Panc1 (cell line): ENCODE results near the gene A4GNT. TPM values are rescaled to one million over a fixed set of nuclear protein-coding genes. Genes with fewer than 3 reads are reported as not detected.
"Not testable (repeated sequence)": the region's sequence is repeated elsewhere in the genome, so short reads cannot be mapped to it uniquely, and the experiment has no call there.

Experiments used
- ATAC-seq: fragments of 200-7000 bp; cut with Tn5 transposase; 2 replicates; pipeline ENCODE4 v1.9.1; 2020; ENCODE audit warnings: mild to moderate bottlenecking, moderate library complexity
- BruUV-seq: library from RNA; stranded (reverse); fragments of 400-500 nt; replicated peaks from 2 replicates; lab custom pipeline; 2021; lab: Mats Ljungman, UMichigan
- CTCF ChIA-PET: fragments of 300-600 bp; sonication (Branson Sonifier 250); formaldehyde crosslinking; loops from one replicate; lab custom pipeline; 2022; ENCODE audit warnings: antibody characterized with exemption; lab: Charles Lee
- POLR2A ChIA-PET: fragments of 300-600 bp; sonication (Branson Sonifier 250); formaldehyde crosslinking; loops from one replicate; lab custom pipeline; 2022; ENCODE audit warnings: antibody characterized with exemption; lab: Charles Lee
- DNase-seq: peaks from one replicate; pipeline ENCODE4 v3.0.0-alpha.2; 2010; ENCODE audit warnings: low read depth, low spot score
- H3K27ac ChIP-seq: 2 replicates; pipeline ENCODE4 v1.5.1; 2011; ENCODE audit warnings: mild to moderate bottlenecking, low read length, inconsistent platforms
- H3K27me3 ChIP-seq: fragments of 200-500 bp; sonication (Bioruptor generic); 2 replicates; pipeline ENCODE4 v1.6.0; 2014; ENCODE audit warnings: low read length, inconsistent platforms; ENCODE audit not compliant: control insufficient read depth, insufficient read depth
- H3K36me3 ChIP-seq: fragments of 200-500 bp; sonication (Bioruptor generic); 2 replicates; pipeline ENCODE4 v1.5.1; 2014; ENCODE audit warnings: inconsistent platforms, mild to moderate bottlenecking, low read length, moderate library complexity; ENCODE audit not compliant: control insufficient read depth, insufficient read depth
- H3K4me1 ChIP-seq: 2 replicates; pipeline ENCODE4 v1.5.1; 2011; ENCODE audit warnings: inconsistent platforms, mild to moderate bottlenecking, low read length, moderate library complexity; ENCODE audit not compliant: control insufficient read depth, insufficient read depth
- H3K4me3 ChIP-seq, 2 experiments: 2 replicates each; pipeline ENCODE4 v1.5.1; 2011 to 2012; ENCODE audit warnings: low read depth in 2 of 2, low read length in 2 of 2, mild to moderate bottlenecking in 2 of 2, inconsistent platforms in 1 of 2, moderate library complexity in 1 of 2
- H3K9me3 ChIP-seq: fragments of 200-500 bp; sonication (Bioruptor generic); 2 replicates; pipeline ENCODE4 v1.5.1; 2014; ENCODE audit warnings: low read depth, mild to moderate bottlenecking, inconsistent platforms, low read length, moderate library complexity; ENCODE audit not compliant: control insufficient read depth, insufficient read depth
- POLR2AphosphoS5 ChIP-seq: IDR thresholded peaks from 2 replicates; pipeline ENCODE4 v1.6.1; 2012; ENCODE audit warnings: mild to moderate bottlenecking, low read depth, low read length, moderate library complexity
- SIN3A ChIP-seq: IDR thresholded peaks from 2 replicates; pipeline ENCODE4 v1.6.1; 2012; ENCODE audit warnings: low read depth, mild to moderate bottlenecking, low read length, moderate library complexity, borderline replicate concordance; ENCODE audit not compliant: insufficient read depth
- TCF7L2 ChIP-seq: IDR thresholded peaks from 2 replicates; pipeline ENCODE4 v1.6.1; 2011; ENCODE audit warnings: mild to moderate bottlenecking, low read depth, low read length, inconsistent platforms
- in situ Hi-C: cut with HindIII; loops from 2 replicates; pipeline ENCODE4 v1.10.0; 2016; ENCODE audit warnings: low sequenced_read_pairs, low pct_unique_long_range_greater_than_20kb
- intact Hi-C: fragments of 100-400 bp; cut with micrococcal nuclease; formaldehyde crosslinking; loops from one replicate; pipeline ENCODE4 v1.10.0; 2022; ENCODE audit not compliant: unreplicated experiment
- total RNA-seq: library from RNA; stranded (reverse); gene quantifications from one replicate; pipeline ENCODE4 v1.2.1, GENCODE V29; 2021; ENCODE audit not compliant: unreplicated experiment
- TF ChIP-seq, protein P1 (sequence below), 2 experiments: IDR thresholded peaks; 2 replicates each; pipeline ENCODE4 v1.6.1; 2011 to 2012; ENCODE audit warnings: low read depth in 2 of 2, control low read depth in 1 of 2, low read length in 1 of 2, mild to moderate bottlenecking in 1 of 2, moderate library complexity in 1 of 2; ENCODE audit not compliant: insufficient read depth in 1 of 2
- TF ChIP-seq, protein P2 (sequence below): fragments of 450-650 bp; IDR thresholded peaks from 2 replicates; pipeline ENCODE4 v1.5.1; 2017; ENCODE audit warnings: mild to moderate bottlenecking

The A4GNT gene
- total RNA-seq, 1 experiment from 2014 or later, result not detected

DNA sequence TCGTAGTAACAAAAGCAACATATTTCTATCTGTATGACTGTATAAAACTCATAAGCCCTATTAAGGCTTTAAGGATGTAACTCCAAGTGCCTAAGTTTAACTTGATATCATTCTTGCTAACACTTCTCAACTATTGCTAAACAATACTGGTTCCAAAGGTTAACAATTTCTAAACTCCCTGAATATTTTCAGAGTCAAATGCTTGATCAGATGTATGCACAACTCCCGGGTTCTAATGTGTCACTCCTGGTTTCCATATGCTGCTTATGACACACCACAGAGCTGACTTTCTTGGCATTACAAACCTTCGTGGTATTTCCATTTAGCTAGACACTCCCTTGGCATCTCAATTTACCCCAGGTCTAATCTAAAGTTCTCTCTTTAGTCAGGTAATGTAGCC, 43.1 kb downstream of the A4GNT start:
- TSS peak; percentile 47 for BruUV-seq
- ATAC-seq (no peak), DNase-seq (no peak)
- Histone ChIP-seq H3K27me3 (no peaks in the 10 kb centered on the region), H3K36me3 (peaks cover 2% of the 10 kb centered on the region; the same call in 1 of the 2 replicates), H3K4me1 (peaks cover 3% of the 10 kb centered on the region; the same call in 1 of the 2 replicates), H3K27ac (no peak overlapping the region), H3K9me3 (no peaks in the 10 kb centered on the region), H3K4me3 (no peak overlapping the region)
- intact Hi-C loops, result no loop called here
- ChIA-PET POLR2A (no interaction called here), CTCF (no interaction called here)
- TF ChIP-seq, protein P1, sequence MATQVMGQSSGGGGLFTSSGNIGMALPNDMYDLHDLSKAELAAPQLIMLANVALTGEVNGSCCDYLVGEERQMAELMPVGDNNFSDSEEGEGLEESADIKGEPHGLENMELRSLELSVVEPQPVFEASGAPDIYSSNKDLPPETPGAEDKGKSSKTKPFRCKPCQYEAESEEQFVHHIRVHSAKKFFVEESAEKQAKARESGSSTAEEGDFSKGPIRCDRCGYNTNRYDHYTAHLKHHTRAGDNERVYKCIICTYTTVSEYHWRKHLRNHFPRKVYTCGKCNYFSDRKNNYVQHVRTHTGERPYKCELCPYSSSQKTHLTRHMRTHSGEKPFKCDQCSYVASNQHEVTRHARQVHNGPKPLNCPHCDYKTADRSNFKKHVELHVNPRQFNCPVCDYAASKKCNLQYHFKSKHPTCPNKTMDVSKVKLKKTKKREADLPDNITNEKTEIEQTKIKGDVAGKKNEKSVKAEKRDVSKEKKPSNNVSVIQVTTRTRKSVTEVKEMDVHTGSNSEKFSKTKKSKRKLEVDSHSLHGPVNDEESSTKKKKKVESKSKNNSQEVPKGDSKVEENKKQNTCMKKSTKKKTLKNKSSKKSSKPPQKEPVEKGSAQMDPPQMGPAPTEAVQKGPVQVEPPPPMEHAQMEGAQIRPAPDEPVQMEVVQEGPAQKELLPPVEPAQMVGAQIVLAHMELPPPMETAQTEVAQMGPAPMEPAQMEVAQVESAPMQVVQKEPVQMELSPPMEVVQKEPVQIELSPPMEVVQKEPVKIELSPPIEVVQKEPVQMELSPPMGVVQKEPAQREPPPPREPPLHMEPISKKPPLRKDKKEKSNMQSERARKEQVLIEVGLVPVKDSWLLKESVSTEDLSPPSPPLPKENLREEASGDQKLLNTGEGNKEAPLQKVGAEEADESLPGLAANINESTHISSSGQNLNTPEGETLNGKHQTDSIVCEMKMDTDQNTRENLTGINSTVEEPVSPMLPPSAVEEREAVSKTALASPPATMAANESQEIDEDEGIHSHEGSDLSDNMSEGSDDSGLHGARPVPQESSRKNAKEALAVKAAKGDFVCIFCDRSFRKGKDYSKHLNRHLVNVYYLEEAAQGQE (IDR thresholded peaks at IDR 0.05; ENCODE audit: insufficient read depth in 1 of 2, low read depth in 2 of 2, low read length in 1 of 2), result no peak
- TF ChIP-seq SIN3A, result no peak
- in situ Hi-C loops, result no loop called here

DNA sequence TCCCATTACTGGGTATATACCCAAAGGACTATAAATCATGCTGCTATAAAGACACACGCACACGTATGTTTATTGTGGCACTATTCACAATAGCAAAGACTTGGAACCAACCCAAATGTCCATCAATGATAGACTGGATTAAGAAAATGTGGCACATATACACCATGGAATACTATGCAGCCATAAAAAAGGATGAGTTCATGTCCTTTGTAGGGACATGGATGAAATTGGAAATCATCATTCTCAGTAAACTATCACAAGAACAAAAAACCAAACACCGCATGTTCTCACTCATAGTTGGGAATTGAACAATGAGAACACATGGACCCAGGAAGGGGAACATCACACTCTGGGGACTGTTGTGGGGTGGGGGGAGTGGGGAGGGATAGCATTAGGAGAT, 46.4 kb downstream of the A4GNT start:
- CTCF ChIA-PET, BruUV-seq, in situ Hi-C loops, DNase-seq, intact Hi-C loops, H3K27ac ChIP-seq, ATAC-seq, POLR2A ChIA-PET, H3K36me3 ChIP-seq, H3K27me3 ChIP-seq, H3K9me3 ChIP-seq, H3K4me3 ChIP-seq: not testable (repeated sequence)
- peaks cover 12% of the 10 kb centered on the region for H3K4me1 ChIP-seq

DNA sequence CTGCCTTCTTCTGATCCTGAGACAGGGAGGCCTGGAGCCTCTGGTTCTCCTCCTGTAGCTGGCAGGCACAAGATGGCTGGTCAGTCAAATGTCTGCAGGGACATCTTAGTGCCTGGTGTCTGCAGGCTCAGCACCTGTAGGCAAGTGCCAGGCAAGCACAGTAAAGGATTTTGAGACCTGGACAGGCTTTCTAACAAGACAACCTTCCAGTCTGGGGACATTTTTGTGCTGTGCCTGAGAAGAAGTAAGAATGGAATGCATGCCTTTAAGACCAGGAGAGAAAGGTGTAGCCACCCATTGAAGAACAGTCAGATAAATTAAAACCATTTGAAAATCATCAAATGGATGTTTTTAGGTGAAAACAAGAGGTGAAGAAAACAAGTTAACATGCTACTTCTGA, 48.0 kb downstream of the A4GNT start:
- DNase-seq (no peak), ATAC-seq (no peak)
- intact Hi-C loops, result no loop called here
- POLR2A ChIA-PET, result no interaction called here
- Histone ChIP-seq H3K9me3 (no peaks in the 10 kb centered on the region), H3K4me1 (peaks cover 12% of the 10 kb centered on the region), H3K27me3 (no peaks in the 10 kb centered on the region), H3K27ac (no peak overlapping the region), H3K4me3 (no peak overlapping the region), H3K36me3 (peaks cover 2% of the 10 kb centered on the region; the same call in 1 of the 2 replicates)
- in situ Hi-C loops, result no loop called here
- CTCF ChIA-PET, result no interaction called here
- BruUV-seq, result no TSS peak
- TF ChIP-seq, protein P1 (IDR thresholded peaks at IDR 0.05; ENCODE audit: insufficient read depth in 1 of 2, low read depth in 2 of 2, low read length in 1 of 2), result no peak
- TF ChIP-seq, protein P2, sequence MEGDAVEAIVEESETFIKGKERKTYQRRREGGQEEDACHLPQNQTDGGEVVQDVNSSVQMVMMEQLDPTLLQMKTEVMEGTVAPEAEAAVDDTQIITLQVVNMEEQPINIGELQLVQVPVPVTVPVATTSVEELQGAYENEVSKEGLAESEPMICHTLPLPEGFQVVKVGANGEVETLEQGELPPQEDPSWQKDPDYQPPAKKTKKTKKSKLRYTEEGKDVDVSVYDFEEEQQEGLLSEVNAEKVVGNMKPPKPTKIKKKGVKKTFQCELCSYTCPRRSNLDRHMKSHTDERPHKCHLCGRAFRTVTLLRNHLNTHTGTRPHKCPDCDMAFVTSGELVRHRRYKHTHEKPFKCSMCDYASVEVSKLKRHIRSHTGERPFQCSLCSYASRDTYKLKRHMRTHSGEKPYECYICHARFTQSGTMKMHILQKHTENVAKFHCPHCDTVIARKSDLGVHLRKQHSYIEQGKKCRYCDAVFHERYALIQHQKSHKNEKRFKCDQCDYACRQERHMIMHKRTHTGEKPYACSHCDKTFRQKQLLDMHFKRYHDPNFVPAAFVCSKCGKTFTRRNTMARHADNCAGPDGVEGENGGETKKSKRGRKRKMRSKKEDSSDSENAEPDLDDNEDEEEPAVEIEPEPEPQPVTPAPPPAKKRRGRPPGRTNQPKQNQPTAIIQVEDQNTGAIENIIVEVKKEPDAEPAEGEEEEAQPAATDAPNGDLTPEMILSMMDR, result no peak
- TF ChIP-seq TCF7L2 (no peak), SIN3A (no peak), POLR2AphosphoS5 (no peak)
